A673 (cell line): ENCODE measurements around the gene RXRA. TPM values are rescaled to one million over a fixed set of nuclear protein-coding genes. Genes with fewer than 3 reads are reported as not detected.

Source experiments
- BruUV-seq: library from RNA; stranded (reverse); fragments of 400-500 nt; replicated peaks from 2 replicates; lab custom pipeline; 2021; lab: Mats Ljungman, UMichigan
- CTCF ChIA-PET: fragments of 300-600 bp; sonication (Branson Sonifier 250); formaldehyde crosslinking; loops from one replicate; lab custom pipeline; 2022; ENCODE audit warnings: antibody characterized with exemption; lab: Charles Lee
- POLR2A ChIA-PET: fragments of 300-600 bp; sonication (Branson Sonifier 250); formaldehyde crosslinking; loops from one replicate; lab custom pipeline; 2022; ENCODE audit warnings: antibody characterized with exemption; ENCODE audit not compliant: low non-redundant PET; lab: Charles Lee
- DNase-seq: peaks from one replicate; pipeline ENCODE4 v3.0.0-alpha.2; 2015; ENCODE audit warnings: low spot score
- H3K27ac ChIP-seq: fragments of 200-600 bp; sonication (generic); 2 replicates; pipeline ENCODE4 v1.5.1; 2016; ENCODE audit warnings: mixed run types, low read depth, mild to moderate bottlenecking, mixed read lengths, antibody characterized with exemption, low read length; ENCODE audit not compliant: poor library complexity, severe bottlenecking
- H3K27me3 ChIP-seq: fragments of 200-600 bp; sonication (generic); replicated peaks from 2 replicates; pipeline ENCODE4 v1.6.1; 2017; ENCODE audit warnings: mixed run types, low read depth, mild to moderate bottlenecking, mixed read lengths, antibody characterized with exemption, low read length; ENCODE audit not compliant: insufficient read depth, poor library complexity
- H3K36me3 ChIP-seq: fragments of 200-600 bp; sonication (generic); 2 replicates; pipeline ENCODE4 v1.6.1; 2016; ENCODE audit warnings: mixed run types, mild to moderate bottlenecking, mixed read lengths, antibody characterized with exemption, low read length; ENCODE audit not compliant: insufficient read depth, poor library complexity, severe bottlenecking
- H3K4me1 ChIP-seq: fragments of 200-600 bp; sonication (generic); 2 replicates; pipeline ENCODE4 v1.6.1; 2017; ENCODE audit warnings: mixed run types, mild to moderate bottlenecking, mixed read lengths, antibody characterized with exemption, low read length; ENCODE audit not compliant: insufficient read depth, poor library complexity, severe bottlenecking
- H3K4me3 ChIP-seq: fragments of 200-600 bp; sonication (generic); 2 replicates; pipeline ENCODE4 v1.5.1; 2016; ENCODE audit warnings: low read depth, mixed run types, mild to moderate bottlenecking, mixed read lengths, low read length; ENCODE audit not compliant: poor library complexity, severe bottlenecking
- H3K9me3 ChIP-seq: fragments of 200-600 bp; sonication (generic); 2 replicates; pipeline ENCODE4 v1.6.1; 2016; ENCODE audit warnings: mixed run types, low read depth, mild to moderate bottlenecking, mixed read lengths, antibody characterized with exemption, low read length; ENCODE audit not compliant: poor library complexity, severe bottlenecking
- EZH2 ChIP-seq: fragments of 200-600 bp; sonication (generic); IDR thresholded peaks from 2 replicates; pipeline ENCODE4 v1.6.1; 2017; ENCODE audit warnings: borderline replicate concordance, low read depth, mild to moderate bottlenecking, mixed read lengths, antibody characterized with exemption, low read length; ENCODE audit not compliant: poor library complexity, severe bottlenecking
- intact Hi-C: fragments of 100-400 bp; cut with micrococcal nuclease; formaldehyde crosslinking; loops from one replicate; pipeline ENCODE4 v1.10.0; 2022; ENCODE audit not compliant: unreplicated experiment
- total RNA-seq: library from RNA; stranded (reverse); gene quantifications from 2 replicates; pipeline ENCODE4 v1.2.3, GENCODE V29; 2021
- TF ChIP-seq, protein P1 (sequence below): fragments of 300-800, 200-600 bp; sonication (generic); conservative IDR thresholded peaks from 2 replicates; pipeline ENCODE4 v1.5.1; 2017; ENCODE audit warnings: low read depth, mild to moderate bottlenecking, antibody characterized with exemption, low read length, moderate library complexity, mixed read lengths

Gene RXRA
- total RNA-seq, 1 experiment from 2014 or later = 54.1 TPM

DNA sequence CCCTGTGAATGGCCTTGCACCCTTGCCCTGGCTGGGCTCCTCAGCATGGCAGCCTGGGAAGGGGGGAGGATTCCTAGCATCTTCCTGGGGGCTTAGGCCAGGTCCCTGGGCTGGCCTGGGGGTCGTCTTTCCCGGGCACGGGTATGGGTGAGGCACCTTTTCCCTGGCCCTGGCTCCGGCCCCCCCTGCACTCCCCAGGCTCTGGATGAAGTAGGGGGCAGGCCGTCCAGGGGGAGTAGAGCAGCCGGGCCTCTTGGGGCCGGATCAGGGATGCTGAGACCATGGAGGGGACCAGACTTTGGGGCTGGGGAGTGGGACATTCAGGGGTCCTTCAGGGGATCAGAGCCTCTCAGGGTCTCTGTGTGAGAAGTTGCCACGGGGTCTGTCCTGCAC lies 6.6 kb downstream of the RXRA start:
- Histone ChIP-seq H3K4me3 (no peak overlapping the region), H3K36me3 (no peaks in the 10 kb centered on the region), H3K9me3 (no peaks in the 10 kb centered on the region), H3K4me1 (peaks cover 39% of the 10 kb centered on the region), H3K27ac (no peak overlapping the region), H3K27me3 (no peaks in the 10 kb centered on the region)
- intact Hi-C loops = no loop called here
- TF ChIP-seq EZH2 = no peak
- TF ChIP-seq, protein P1, sequence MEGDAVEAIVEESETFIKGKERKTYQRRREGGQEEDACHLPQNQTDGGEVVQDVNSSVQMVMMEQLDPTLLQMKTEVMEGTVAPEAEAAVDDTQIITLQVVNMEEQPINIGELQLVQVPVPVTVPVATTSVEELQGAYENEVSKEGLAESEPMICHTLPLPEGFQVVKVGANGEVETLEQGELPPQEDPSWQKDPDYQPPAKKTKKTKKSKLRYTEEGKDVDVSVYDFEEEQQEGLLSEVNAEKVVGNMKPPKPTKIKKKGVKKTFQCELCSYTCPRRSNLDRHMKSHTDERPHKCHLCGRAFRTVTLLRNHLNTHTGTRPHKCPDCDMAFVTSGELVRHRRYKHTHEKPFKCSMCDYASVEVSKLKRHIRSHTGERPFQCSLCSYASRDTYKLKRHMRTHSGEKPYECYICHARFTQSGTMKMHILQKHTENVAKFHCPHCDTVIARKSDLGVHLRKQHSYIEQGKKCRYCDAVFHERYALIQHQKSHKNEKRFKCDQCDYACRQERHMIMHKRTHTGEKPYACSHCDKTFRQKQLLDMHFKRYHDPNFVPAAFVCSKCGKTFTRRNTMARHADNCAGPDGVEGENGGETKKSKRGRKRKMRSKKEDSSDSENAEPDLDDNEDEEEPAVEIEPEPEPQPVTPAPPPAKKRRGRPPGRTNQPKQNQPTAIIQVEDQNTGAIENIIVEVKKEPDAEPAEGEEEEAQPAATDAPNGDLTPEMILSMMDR = no peak
- POLR2A ChIA-PET = no interaction called here
- CTCF ChIA-PET = no interaction called here
- DNase-seq = no peak
- BruUV-seq = no TSS peak

DNA sequence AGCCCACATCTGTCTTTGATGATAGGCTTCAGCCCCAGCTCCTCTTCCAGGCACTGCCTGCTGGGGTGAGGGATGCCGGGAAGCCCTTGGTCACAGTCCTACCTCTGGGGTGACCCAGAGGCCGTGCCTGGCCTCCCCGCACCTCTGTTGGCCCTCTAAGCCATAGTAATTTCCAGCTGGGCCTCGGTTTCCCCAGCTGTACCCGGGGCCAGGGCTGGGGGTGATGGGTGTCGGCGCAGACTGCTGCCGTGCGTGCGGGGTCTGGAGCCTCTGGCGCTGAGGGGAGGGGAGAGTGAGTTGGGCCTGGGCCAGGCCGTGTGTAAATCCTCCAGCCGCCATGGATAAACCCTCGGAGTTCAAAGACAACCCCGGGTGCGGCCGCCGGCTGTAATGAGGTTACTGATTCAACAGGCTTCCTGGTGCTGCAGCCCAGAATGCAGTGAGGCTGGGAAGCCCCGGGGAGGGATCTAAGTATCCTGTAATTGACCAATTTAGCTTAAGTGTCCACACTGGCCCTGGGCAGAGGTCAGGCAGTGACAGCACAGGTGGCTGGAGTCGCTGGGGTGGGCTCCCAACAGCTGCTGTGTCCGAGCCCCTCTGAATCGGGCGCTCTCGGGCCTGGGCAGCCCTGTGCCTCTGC lies 7.1 kb downstream of the RXRA start:
- POLR2A ChIA-PET = no interaction called here
- Histone ChIP-seq H3K4me1 (peaks cover 34% of the 10 kb centered on the region), H3K4me3 (no peak overlapping the region), H3K27me3 (no peaks in the 10 kb centered on the region), H3K27ac (no peak overlapping the region), H3K9me3 (no peaks in the 10 kb centered on the region), H3K36me3 (no peaks in the 10 kb centered on the region)
- no peak for DNase-seq
- intact Hi-C loops = no loop called here
- no TSS peak for BruUV-seq
- CTCF ChIA-PET = no interaction called here
- TF ChIP-seq, protein P1 = no peak
- no peak for TF ChIP-seq EZH2

DNA sequence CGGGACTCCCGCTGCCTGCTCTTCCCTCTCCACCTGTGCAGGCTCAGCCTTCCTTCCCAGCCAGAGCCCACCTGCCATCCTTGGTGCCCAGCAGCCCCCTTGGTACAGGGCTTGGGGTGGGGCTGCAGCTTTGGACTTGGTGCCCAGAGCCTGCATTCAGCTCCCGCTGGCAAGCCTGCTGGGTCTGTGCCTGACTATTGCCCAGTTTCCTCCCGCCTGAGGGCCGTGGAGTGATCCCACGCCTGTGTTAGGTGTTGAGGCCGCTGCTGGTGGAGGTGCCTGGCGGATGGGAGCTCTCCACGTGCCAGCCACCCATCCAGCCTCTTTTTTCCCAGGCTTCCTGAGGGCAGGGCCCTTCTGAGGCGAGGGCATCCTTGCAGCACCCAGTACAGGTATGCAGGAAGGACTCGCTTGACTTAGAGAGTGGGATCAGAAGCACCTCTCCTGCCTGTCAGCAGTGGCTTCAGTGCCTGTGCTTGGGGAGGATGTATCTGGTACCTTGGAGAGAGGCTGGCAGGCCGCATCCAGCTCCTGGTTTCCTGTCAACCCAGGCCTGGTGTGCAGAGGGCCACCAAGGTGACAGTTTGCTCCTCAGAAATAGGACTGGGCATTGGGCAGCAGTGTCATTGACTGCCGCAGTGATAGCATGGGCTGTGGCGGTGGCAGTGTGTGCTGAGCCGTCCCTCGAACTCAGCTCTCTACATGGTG lies 7.8 kb downstream of the RXRA start:
- Histone ChIP-seq H3K27ac (no peak overlapping the region), H3K27me3 (no peaks in the 10 kb centered on the region), H3K4me1 (peaks cover 27% of the 10 kb centered on the region), H3K4me3 (no peak overlapping the region), H3K9me3 (no peaks in the 10 kb centered on the region), H3K36me3 (no peaks in the 10 kb centered on the region)
- intact Hi-C loops = no loop called here
- no peak for DNase-seq
- no peak for TF ChIP-seq EZH2
- TF ChIP-seq, protein P1 = no peak
- ChIA-PET POLR2A (no interaction called here), CTCF (no interaction called here)
- no TSS peak for BruUV-seq
